GM12891 (cell line): ENCODE data around the gene HSD17B13.

Experiments used
- PAX5 ChIP-seq: IDR thresholded peaks from 2 replicates; pipeline ENCODE4 v1.6.1; 2011; ENCODE audit warnings: low read length, moderate library complexity, mild to moderate bottlenecking; ENCODE audit not compliant: insufficient read depth, severe bottlenecking
- POLR2A ChIP-seq: IDR thresholded peaks from 2 replicates; pipeline ENCODE4 v1.6.1; 2011; ENCODE audit warnings: low read depth, low read length, control low read depth
- POLR2AphosphoS5 ChIP-seq: IDR thresholded peaks from 2 replicates; pipeline ENCODE4 v1.6.1; 2011; ENCODE audit warnings: low read depth, low read length, control low read depth
- SPI1 ChIP-seq: IDR thresholded peaks from 2 replicates; pipeline ENCODE4 v1.6.1; 2011; ENCODE audit warnings: low read depth, low read length, control low read depth
- TAF1 ChIP-seq: IDR thresholded peaks from 2 replicates; pipeline ENCODE4 v1.6.1; 2011; ENCODE audit warnings: low read depth, low read length, control low read depth

- TF ChIP-seq POLR2AphosphoS5 (no peak), POLR2A (no peak), SPI1 (no peak), TAF1 (no peak), PAX5 (no peak)
Measured at GRCh38 chr4:87337361-87337760, 14.7 kb upstream of the HSD17B13 start.
